ENCODE measurements around the gene TMEM258.

TMEM258 gene

DNA sequence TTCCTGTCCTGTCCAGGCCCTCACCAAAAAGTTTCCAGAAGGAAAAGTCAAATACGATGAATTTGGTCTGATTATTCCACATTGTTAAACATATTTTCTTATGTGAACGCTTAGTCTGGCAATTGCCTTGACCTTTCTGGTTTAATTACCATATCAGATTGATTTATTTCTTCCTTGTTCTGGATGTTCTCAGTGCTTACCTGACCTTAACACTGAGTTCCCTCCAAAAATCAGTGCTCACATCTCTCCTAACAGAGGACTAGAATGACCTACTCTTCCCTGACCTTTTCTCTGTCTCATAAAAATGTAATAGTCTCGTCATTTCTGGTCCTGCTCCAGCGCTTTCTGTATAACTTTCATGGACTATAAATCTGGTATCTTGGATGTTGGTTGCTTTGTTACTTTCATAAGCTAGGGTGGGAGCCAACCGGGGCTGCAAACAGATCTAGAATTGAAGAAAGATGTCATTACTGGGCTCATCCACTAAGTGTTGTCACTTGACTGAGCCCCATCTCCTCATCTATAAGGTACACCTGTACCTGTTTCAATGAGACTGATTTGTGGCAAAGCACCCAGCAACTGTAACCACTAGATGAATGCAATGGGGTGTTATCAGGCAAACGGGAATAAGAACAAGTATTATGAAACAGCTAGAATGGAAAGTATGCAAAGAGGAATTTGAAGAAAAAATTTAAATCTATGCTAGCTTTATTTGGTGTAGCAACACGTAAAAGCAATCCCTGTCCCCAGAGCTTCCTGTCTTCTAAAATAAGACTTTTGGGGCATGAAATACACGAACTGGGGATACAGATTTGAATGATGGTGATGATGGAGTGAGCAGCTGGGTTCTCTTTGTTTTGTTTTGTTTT is 38.1 kb upstream of the TMEM258 start:
- H3K27ac Mint-ChIP-seq, result no peak overlapping the region
- H3K4me1 Mint-ChIP-seq (ENCODE audit: low read depth), result peaks cover 38% of the 10 kb centered on the region
- DNase-seq, result no peak
- peaks cover 53% of the 10 kb centered on the region for H3K27me3 Mint-ChIP-seq
- peaks cover 1% of the 10 kb centered on the region for H3K36me3 Mint-ChIP-seq (ENCODE audit: low read depth)
- H3K4me3 Mint-ChIP-seq, result no peak overlapping the region
- no peaks in the 10 kb centered on the region for H3K9me3 Mint-ChIP-seq

DNA sequence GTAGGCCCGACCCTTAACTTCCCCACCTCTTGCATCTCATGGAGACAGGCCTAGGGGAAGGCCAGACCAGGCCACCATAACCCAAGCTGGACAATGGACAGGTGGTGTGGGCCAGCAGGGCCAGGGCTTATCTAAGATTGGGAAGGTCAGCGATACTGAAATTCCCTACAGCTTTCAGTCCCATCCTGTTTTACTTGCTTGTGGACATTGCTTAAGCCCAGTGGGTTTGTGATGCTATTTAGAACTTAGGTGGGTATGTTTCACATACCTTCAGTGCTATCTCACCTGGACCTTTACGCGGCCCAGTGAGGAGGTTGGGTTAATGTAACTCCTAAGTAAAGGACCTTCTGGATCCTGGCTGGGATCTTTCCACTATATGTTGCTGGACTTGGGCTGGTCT is 37.4 kb upstream of the TMEM258 start:
- no peak for DNase-seq
- peaks cover 35% of the 10 kb centered on the region for H3K4me1 Mint-ChIP-seq (ENCODE audit: low read depth)
- H3K27me3 Mint-ChIP-seq, result peaks cover 53% of the 10 kb centered on the region
- peaks cover 1% of the 10 kb centered on the region for H3K36me3 Mint-ChIP-seq (ENCODE audit: low read depth)
- no peaks in the 10 kb centered on the region for H3K9me3 Mint-ChIP-seq
- H3K27ac Mint-ChIP-seq, result no peak overlapping the region
- peak overlapping the region; percentile 84 for H3K4me3 Mint-ChIP-seq

DNA sequence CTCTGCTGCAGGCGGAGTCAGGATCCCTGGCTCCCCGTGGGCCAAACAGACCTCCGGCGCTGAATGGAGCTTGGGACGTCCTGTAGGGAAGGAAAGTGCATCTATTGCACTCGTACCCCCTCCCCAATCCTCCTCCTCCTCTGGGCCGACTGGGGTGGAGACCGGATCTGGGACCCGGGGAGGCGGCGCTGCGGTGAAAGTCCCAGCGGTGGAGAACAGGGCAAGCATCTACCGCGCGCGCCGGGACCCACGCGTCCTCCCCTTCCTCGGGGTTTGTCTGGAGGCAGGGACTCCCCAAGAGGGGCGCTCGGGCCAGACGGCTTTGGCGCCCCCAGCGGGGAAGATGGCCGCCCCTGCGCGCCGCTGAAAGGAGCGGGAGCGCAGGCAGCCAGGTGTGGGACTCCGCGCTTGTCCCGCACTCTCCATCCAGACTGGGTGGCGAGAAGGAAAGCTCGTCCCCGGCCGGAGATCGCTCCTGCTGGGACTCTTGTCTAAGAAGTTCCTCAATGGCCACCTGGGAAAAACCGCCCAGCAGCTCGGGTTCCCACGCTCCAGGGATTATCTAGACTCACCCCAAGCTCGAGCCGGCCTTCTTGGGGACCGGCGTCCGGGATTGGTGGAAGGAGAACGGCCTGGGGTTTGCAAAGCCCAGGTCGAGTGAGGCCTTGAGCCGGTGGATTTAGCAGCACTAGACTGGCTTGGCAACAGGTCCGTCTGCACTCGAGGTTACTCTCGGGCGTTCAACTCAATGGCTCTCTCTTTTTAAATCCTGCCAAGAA is 36.4 kb upstream of the TMEM258 start:
- Mint-ChIP-seq H3K27me3 (peaks cover 53% of the 10 kb centered on the region), H3K36me3 (ENCODE audit: low read depth) (peaks cover 1% of the 10 kb centered on the region), H3K4me3 (peak overlapping the region; percentile 84), H3K27ac (peak overlapping the region; percentile 18), H3K4me1 (ENCODE audit: low read depth) (peaks cover 27% of the 10 kb centered on the region), H3K9me3 (no peaks in the 10 kb centered on the region)
- DNase-seq, result peak; percentile 62

DNA sequence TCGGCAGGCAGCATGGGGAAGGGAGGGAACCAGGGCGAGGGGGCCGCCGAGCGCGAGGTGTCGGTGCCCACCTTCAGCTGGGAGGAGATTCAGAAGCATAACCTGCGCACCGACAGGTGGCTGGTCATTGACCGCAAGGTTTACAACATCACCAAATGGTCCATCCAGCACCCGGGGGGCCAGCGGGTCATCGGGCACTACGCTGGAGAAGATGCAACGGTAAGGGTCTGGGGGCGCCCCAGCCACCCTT is 35.9 kb upstream of the TMEM258 start:
- peak overlapping the region; percentile 78 for H3K27ac Mint-ChIP-seq
- no peak for DNase-seq
- H3K4me3 Mint-ChIP-seq, result peak overlapping the region; percentile 84
- peaks cover 53% of the 10 kb centered on the region for H3K27me3 Mint-ChIP-seq
- H3K36me3 Mint-ChIP-seq (ENCODE audit: low read depth), result peaks cover 1% of the 10 kb centered on the region
- peaks cover 22% of the 10 kb centered on the region for H3K4me1 Mint-ChIP-seq (ENCODE audit: low read depth)
- H3K9me3 Mint-ChIP-seq, result no peaks in the 10 kb centered on the region

DNA sequence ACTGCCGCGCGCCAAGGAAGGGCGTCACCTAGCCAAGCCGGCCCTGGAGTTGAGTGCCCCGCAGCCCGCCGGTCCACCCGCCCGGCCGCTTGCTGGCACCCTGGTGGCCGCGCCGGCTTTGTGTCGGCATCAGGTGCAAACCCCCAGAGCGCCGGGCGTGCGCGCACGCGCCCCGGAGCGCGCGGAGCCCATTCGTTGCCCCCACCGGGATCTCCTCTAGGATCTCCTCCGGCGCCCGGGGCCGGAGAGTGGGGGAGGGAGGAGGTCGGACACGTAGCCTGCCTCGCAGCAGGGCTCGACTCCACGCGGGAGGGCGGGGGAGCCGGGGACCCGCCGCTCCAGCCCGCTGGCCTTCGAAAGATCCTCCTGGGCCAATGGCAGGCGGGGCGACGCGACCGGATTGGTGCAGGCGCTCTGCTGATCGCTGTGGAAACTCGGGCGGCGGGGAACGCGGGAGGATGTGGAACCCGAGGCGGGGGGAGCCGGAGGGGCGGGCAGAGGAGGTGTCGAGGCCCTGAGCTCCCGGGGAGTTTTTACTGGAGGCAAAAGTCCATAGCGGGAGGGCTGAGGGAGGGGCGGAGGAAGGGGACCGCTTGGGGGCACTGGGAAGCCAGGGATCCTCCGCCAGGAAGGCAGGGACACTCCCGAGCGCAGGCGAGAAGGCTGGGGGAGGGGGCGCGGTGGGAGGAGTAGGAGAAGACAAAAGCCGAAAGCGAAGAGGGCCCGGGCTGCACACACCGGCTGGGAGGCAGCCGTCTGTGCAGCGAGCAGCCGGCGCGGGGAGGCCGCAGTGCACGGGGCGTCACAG is 35.4 kb upstream of the TMEM258 start, which contains the start of gene FADS2:
Gene FADS2, plus strand, starts transcription at position 730 of the 808 bp plus-strand sequence. CDS start 91 bp downstream, outside the sequence.
- Mint-ChIP-seq H3K27me3 (peaks cover 53% of the 10 kb centered on the region), H3K4me1 (ENCODE audit: low read depth) (peaks cover 20% of the 10 kb centered on the region)
- DNase-seq, result peak; percentile 77

DNA sequence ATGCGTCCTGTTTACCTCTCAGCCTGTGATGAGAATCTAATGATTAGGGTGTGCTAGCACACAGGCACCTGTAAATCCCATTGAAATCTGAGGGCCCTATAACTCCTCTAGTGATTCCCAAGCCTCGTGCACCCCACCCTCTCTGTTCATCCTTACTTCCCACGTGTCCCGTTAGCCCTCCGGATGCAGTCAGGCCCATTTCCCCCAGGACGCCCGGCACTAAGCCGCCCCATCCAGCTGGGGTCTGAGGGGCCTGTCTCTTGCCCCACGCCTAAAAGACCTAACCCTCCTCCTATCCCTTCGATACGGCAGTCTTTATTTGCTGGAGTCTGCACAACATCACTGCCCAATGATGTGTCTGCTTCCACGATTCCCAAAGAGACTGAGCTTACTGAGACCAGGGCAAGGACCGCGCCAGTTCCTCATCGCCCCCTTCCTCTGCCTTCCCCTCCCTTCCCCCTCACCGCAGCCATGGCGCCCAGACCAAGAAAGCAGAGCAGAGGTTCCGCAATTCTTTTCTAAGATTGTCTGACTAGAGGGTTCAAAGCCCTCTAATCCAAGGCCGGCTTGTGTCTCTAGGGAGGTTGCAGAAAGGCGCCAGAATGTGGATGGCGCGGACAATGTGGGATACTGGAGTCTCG is 34.7 kb upstream of the TMEM258 start:
- H3K36me3 Mint-ChIP-seq (ENCODE audit: low read depth), result peaks cover 1% of the 10 kb centered on the region
- H3K27ac Mint-ChIP-seq, result peak overlapping the region; percentile 55
- peaks cover 53% of the 10 kb centered on the region for H3K27me3 Mint-ChIP-seq

More for the DNA sequence above, 35.4 kb upstream of the TMEM258 start, which contains the start of gene FADS2:
- Mint-ChIP-seq H3K36me3 (ENCODE audit: low read depth) (peaks cover 1% of the 10 kb centered on the region), H3K27ac (peak within 1 kb of the TSS; percentile 78), H3K4me3 (peak within 1 kb of the TSS; percentile 84), H3K9me3 (no peaks in the 10 kb centered on the region)

DNA sequence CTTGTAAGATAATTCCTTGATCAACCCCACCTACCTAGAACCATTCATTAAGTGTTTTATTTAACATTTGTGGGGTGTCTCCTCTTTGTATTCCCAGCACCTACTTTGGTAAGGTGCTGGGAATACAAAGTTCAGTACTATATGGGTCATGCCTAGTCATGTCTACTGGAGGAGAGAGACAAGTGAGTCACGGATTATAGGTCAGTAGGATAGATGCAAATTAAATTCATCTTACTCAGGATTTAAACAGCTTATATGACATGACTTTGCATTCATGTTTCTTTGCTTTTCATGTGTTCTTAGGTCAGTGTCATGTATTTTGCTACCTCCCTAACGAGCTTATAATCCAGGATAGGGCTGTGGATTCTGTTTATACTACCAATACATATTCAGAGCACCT is 27.8 kb upstream of the TMEM258 start:
- no peak overlapping the region for H3K4me3 Mint-ChIP-seq
- H3K4me1 Mint-ChIP-seq (ENCODE audit: low read depth), result peaks cover 18% of the 10 kb centered on the region
- H3K9me3 Mint-ChIP-seq, result no peaks in the 10 kb centered on the region
- no peak overlapping the region for H3K27ac Mint-ChIP-seq
- H3K27me3 Mint-ChIP-seq, result peaks cover 28% of the 10 kb centered on the region
- DNase-seq, result no peak
- H3K36me3 Mint-ChIP-seq (ENCODE audit: low read depth), result peaks cover 6% of the 10 kb centered on the region

More for the DNA sequence above, 34.7 kb upstream of the TMEM258 start:
- no peak for DNase-seq
- H3K4me3 Mint-ChIP-seq, result peak overlapping the region; percentile 84
- peaks cover 20% of the 10 kb centered on the region for H3K4me1 Mint-ChIP-seq (ENCODE audit: low read depth)
- H3K9me3 Mint-ChIP-seq, result no peaks in the 10 kb centered on the region

DNA sequence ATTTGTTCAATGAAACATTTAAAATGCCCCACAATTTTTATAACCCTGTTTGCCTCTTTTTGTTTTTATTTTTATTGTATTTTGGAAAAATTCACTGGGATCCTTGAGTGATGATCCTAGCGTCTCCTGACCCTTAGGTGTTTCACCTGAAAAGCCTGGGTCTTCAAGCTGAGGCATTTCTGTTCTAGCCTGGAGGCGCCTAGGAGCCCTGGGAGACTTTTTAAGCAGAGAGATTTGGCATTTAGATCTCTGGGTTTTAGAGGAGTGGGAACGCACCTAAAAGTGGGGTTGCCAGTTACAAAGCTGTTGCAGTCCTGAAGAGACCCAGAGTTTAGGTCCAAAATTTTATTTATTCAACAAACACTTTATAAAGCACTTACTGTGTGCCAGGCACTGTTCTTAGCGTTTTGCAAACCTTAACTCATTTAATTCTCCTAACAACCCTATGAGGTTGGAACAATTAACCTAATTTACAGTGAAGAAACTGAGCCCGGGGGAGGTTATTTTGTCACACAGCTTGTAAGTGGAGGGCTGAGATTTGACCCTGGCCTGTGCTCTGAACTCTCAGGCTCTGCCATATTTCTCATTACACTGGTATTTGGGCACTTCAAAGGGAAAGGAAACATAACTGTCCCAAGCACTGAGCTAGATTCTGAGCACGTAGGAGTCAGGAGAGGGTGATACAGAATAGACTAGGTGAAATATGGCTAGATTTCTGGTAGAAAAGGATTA is 25.2 kb upstream of the TMEM258 start:
- DNase-seq, result no peak
- peak overlapping the region; percentile 86 for H3K4me3 Mint-ChIP-seq
- H3K27me3 Mint-ChIP-seq, result peaks cover 41% of the 10 kb centered on the region
- peaks cover 24% of the 10 kb centered on the region for H3K4me1 Mint-ChIP-seq (ENCODE audit: low read depth)
- H3K36me3 Mint-ChIP-seq (ENCODE audit: low read depth), result peaks cover 10% of the 10 kb centered on the region
- no peaks in the 10 kb centered on the region for H3K9me3 Mint-ChIP-seq
- H3K27ac Mint-ChIP-seq, result no peak overlapping the region

DNA sequence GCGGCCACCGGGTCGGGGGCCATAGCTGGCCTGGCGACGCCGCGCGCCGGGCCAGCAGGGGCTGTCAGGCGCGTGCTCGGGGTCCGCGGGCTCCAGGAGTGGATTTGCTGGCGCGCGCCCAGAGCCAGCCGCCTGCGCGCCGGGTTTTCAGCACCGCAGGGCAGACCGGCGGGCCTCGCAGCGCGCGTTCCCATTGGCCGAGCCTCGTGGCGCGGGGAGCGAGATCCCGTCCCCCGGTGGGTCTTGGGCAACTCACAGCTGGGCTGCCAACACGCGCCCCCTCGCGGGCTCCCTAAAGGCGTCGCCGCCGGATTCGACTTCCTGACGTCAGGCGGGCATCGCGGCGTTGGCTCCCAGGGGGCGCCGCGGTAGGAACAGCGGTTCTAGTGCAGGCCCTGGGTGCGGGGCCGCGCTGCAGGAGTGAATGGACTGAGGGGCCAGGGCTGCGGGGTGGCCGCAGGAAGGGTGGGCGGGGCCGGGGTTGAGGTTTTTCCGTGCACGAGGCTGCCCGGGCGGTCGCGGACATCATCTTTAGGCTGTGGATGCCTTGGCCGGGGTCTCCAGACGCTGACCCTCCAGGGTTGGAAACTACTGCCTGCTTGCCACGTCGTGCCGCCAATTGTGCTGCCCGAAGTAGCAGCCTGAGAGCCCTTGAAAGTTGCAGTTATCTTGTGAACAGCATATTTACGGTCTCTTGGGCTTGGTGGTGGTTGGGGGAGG is 24.5 kb upstream of the TMEM258 start, which contains the start of gene FADS1:
Gene FADS1, minus strand, starts transcription at position 268 of the 720 bp plus-strand sequence. Its CDS starts 74 bp downstream, at position 194.
- Mint-ChIP-seq H3K27ac (peak within 1 kb of the TSS; percentile 68), H3K4me3 (peak within 1 kb of the TSS; percentile 86), H3K36me3 (ENCODE audit: low read depth) (peaks cover 17% of the 10 kb centered on the region), H3K4me1 (ENCODE audit: low read depth) (peaks cover 24% of the 10 kb centered on the region), H3K9me3 (no peaks in the 10 kb centered on the region), H3K27me3 (peaks cover 41% of the 10 kb centered on the region)
- peak; percentile 83 for DNase-seq

DNA sequence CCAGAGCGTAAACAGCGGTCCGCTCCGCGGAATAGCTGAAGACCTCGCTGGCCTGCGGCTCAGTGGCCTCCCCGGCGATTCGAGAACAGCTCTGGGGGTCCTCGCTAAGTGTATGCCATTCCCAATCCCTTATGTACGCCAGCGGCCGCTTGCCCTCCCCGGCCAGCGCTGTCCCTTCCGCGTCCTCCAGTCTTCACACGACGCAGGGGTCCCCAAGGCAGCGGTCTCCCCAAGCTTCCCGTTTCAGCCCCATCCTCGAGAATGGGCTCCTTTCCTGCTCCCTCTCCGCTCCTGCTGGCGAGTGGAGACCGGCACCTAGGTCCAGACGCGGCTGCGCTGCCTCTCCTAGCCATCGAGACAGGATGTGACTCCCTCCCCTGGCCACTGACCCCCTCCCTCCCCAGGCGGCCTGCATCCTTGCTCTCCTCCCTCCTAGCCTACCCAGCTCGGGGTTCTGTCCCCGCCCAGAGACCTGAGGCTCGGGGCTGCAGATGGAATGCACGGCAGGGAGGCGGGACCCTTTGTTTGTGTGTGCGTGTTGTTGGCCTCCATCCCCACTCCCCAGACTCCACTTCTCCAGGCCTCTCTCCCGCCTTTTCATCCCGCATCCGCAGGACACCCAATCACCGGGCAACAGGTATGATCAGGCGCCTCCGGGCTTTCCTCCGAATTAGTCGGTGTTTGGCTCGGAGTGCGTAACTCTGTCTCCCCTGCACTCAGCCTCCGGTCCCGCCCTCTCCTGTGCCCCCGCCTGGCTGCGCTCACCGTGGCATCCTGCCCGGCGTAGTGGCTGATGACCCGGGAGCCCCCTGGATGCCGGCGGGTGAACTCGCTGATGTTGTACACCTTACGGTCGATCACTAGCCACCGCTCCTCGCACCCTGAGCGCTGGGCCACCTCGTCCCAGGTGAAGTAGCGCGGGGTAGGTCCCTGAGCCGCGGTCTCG is 23.7 kb upstream of the TMEM258 start:
- peaks cover 20% of the 10 kb centered on the region for H3K36me3 Mint-ChIP-seq (ENCODE audit: low read depth)
- no peaks in the 10 kb centered on the region for H3K9me3 Mint-ChIP-seq
- H3K27me3 Mint-ChIP-seq, result peaks cover 38% of the 10 kb centered on the region
- H3K4me3 Mint-ChIP-seq, result peak overlapping the region; percentile 86
- H3K27ac Mint-ChIP-seq, result peak overlapping the region; percentile 68
- peak; percentile 74 for DNase-seq
- H3K4me1 Mint-ChIP-seq (ENCODE audit: low read depth), result peaks cover 24% of the 10 kb centered on the region

DNA sequence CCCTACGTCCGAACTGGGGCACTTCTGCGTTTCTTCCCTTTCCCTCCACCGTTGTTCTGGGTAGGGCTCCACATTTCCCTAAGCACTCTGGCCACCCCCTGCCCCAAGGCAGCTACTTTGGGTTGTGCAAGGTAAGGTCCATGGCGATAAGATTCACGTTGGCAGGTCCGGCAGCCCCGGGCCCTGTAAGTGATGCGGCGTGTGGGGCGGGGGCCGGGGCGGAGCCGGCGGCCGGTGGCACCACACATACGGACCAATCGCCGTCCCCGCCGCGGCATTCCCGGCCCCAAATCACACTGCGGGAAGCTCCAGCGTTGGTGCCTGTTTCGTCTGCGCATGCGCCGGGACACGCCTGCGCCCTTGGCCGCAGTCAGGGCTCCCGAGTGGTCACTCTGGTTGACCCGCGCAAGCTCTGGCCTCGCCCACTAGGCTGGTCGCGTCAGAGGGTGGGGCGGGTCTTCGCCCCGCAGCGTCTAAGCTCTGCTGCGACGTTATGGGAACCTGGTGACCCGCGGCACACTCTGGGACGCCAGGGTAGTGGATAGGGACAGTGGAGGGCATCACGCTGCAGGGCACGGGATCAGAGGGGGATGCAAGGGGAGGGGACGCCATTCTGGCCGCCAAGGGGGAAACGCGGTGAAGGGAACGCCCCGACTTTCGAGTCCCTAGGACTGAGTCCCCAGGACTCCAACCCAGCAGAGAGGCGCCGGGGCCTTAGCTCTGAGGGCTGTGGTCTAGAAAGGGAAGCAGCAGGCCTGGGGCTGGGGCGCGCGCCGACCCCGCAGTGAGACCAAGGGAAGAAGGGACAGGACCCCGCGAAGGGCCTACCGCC is 22.8 kb upstream of the TMEM258 start:
- H3K27ac Mint-ChIP-seq, result peak overlapping the region; percentile 71
- peaks cover 24% of the 10 kb centered on the region for H3K4me1 Mint-ChIP-seq (ENCODE audit: low read depth)
- H3K4me3 Mint-ChIP-seq, result peak overlapping the region; percentile 86
- no peaks in the 10 kb centered on the region for H3K9me3 Mint-ChIP-seq
- peaks cover 23% of the 10 kb centered on the region for H3K36me3 Mint-ChIP-seq (ENCODE audit: low read depth)
- peaks cover 38% of the 10 kb centered on the region for H3K27me3 Mint-ChIP-seq
- DNase-seq, result peak; percentile 70
